HG02885 (cell line): ENCODE measurements around the gene MT4.

ENCODE experiments used
- ATAC-seq: cut with Tn5 transposase; IDR thresholded peaks from one replicate; pipeline ENCODE4 v1.9.1; 2021; ENCODE audit warnings: mild to moderate bottlenecking; ENCODE audit not compliant: unreplicated experiment, poor library complexity

The MT4 gene

GRCh38 chr16:56617212-56618085 lies 52.6 kb downstream of the MT4 start:
- no peak for ATAC-seq

- no peak for ATAC-seq
These were observed 53.3 kb downstream of the MT4 start for GRCh38 chr16:56618138-56618537.
